Mesenchymal stem cell (in vitro differentiated cells and primary cell): ENCODE measurements around the gene FUBP3.

Experiments
- DNase-seq: peaks from one replicate; pipeline ENCODE4 v3.0.0-alpha.2; 2013
- H2AFZ ChIP-seq: one replicate; pipeline ENCODE4 v1.6.1; 2013; ENCODE audit warnings: low read depth, mild to moderate bottlenecking, control low read depth, inconsistent platforms, low read length, moderate library complexity
- H2AK5ac ChIP-seq: 2 replicates; pipeline ENCODE4 v1.6.1; 2013; ENCODE audit warnings: low read length, moderate library complexity, mild to moderate bottlenecking, inconsistent platforms; ENCODE audit not compliant: severe bottlenecking
- H2BK120ac ChIP-seq: one replicate; pipeline ENCODE4 v1.6.1; 2013; ENCODE audit warnings: low read depth, mild to moderate bottlenecking, inconsistent platforms, low read length, moderate library complexity
- H2BK12ac ChIP-seq, 2 experiments: one replicate each; pipeline ENCODE4 v1.6.1; 2013; ENCODE audit warnings: inconsistent platforms in 2 of 2, low read length in 2 of 2, mild to moderate bottlenecking in 2 of 2, moderate library complexity in 2 of 2, control low read depth in 1 of 2
- H2BK15ac ChIP-seq: one replicate; pipeline ENCODE4 v1.6.1; 2013; ENCODE audit warnings: mild to moderate bottlenecking, low read depth, inconsistent platforms; ENCODE audit not compliant: poor library complexity, severe bottlenecking
- H2BK5ac ChIP-seq: 2 replicates; pipeline ENCODE4 v1.6.1; 2013; ENCODE audit warnings: low read depth, mild to moderate bottlenecking, low read length, control low read depth, inconsistent platforms; ENCODE audit not compliant: poor library complexity, severe bottlenecking
- H3K14ac ChIP-seq, 2 experiments: one replicate each; pipeline ENCODE4 v1.6.1; 2013; ENCODE audit warnings: inconsistent platforms in 2 of 2, low read length in 2 of 2, control low read depth in 1 of 2, mild to moderate bottlenecking in 1 of 2, moderate library complexity in 1 of 2
- H3K18ac ChIP-seq, 2 experiments: one replicate each; pipeline ENCODE4 v1.6.1; 2013; ENCODE audit warnings: inconsistent platforms in 2 of 2, low read length in 2 of 2, control low read depth in 1 of 2, low read depth in 1 of 2, mild to moderate bottlenecking in 1 of 2
- H3K23ac ChIP-seq, 2 experiments: one replicate each; pipeline ENCODE4 v1.6.1; 2013; ENCODE audit warnings: inconsistent platforms in 2 of 2, low read length in 2 of 2, mild to moderate bottlenecking in 2 of 2, moderate library complexity in 2 of 2, control low read depth in 1 of 2
- H3K27ac ChIP-seq: 2 replicates; pipeline ENCODE4 v1.5.1; 2013; ENCODE audit warnings: mild to moderate bottlenecking, moderate library complexity, low read length, control low read depth, inconsistent platforms; ENCODE audit not compliant: poor library complexity, severe bottlenecking
- H3K27me3 ChIP-seq, 2 experiments: 2 replicates each; pipeline versions ENCODE4 v1.6.1 to v1.7.0; 2013; ENCODE audit warnings: low read length in 2 of 2, mild to moderate bottlenecking in 2 of 2, moderate library complexity in 2 of 2, control low read depth in 1 of 2, inconsistent platforms in 1 of 2; ENCODE audit not compliant: control insufficient read depth in 1 of 2, insufficient read depth in 1 of 2
- H3K36me3 ChIP-seq, 2 experiments: 2 replicates each; pipeline versions ENCODE4 v1.6.1 to v1.7.0; 2013; ENCODE audit warnings: low read length in 2 of 2, control low read depth in 1 of 2, inconsistent platforms in 1 of 2, low read depth in 1 of 2, mild to moderate bottlenecking in 1 of 2; ENCODE audit not compliant: insufficient read depth in 2 of 2, control insufficient read depth in 1 of 2
- H3K4ac ChIP-seq, 2 experiments: one replicate each; pipeline ENCODE4 v1.6.1; 2013; ENCODE audit warnings: inconsistent platforms in 2 of 2, low read length in 2 of 2, mild to moderate bottlenecking in 2 of 2, moderate library complexity in 2 of 2, control low read depth in 1 of 2, low read depth in 1 of 2
- H3K4me1 ChIP-seq: 2 replicates; pipeline ENCODE4 v1.6.1; 2013; ENCODE audit warnings: low read depth, low read length, control low read depth; ENCODE audit not compliant: control insufficient read depth, insufficient read depth
- H3K4me2 ChIP-seq: 2 replicates; pipeline ENCODE4 v1.6.1; 2013; ENCODE audit warnings: low read length, mild to moderate bottlenecking, inconsistent platforms; ENCODE audit not compliant: poor library complexity, severe bottlenecking
- H3K4me3 ChIP-seq, 2 experiments: 2 replicates each; pipeline versions ENCODE4 v1.5.1 to v1.7.0; 2013; ENCODE audit warnings: low read length in 2 of 2, mild to moderate bottlenecking in 2 of 2, control low read depth in 1 of 2, low read depth in 1 of 2; ENCODE audit not compliant: insufficient read depth in 1 of 2
- H3K79me1 ChIP-seq: replicated peaks from 2 replicates; pipeline ENCODE4 v1.6.1; 2013; ENCODE audit warnings: mild to moderate bottlenecking, control low read depth, low read length, inconsistent platforms; ENCODE audit not compliant: poor library complexity, severe bottlenecking
- H3K9ac ChIP-seq: 2 replicates; pipeline ENCODE4 v1.7.0; 2013; ENCODE audit warnings: mild to moderate bottlenecking, low read length, moderate library complexity
- H3K9me3 ChIP-seq: 2 replicates; pipeline ENCODE4 v1.7.0; 2013; ENCODE audit warnings: mild to moderate bottlenecking, low read length; ENCODE audit not compliant: control insufficient read depth
- H4K8ac ChIP-seq: one replicate; pipeline ENCODE4 v1.6.1; 2013; ENCODE audit warnings: inconsistent platforms, mild to moderate bottlenecking, low read length, moderate library complexity
- H4K91ac ChIP-seq: one replicate; pipeline ENCODE4 v1.6.1; 2013; ENCODE audit warnings: mild to moderate bottlenecking, low read length, inconsistent platforms
- WGBS: methylation state at CpG from one replicate; pipeline ENCODE4 v1.1.7; 2013; ENCODE audit warnings: mixed read lengths; 5-methylcytosine and 5-hydroxymethylcytosine counted together

FUBP3 gene

GRCh38 chr9:130634801-130635200 is 55.4 kb downstream of the FUBP3 start:
- Histone ChIP-seq H4K91ac (no peak overlapping the region), H3K4me3 (no peak overlapping the region), H2BK12ac (no peak overlapping the region), H3K27me3 (no peaks in the 10 kb centered on the region), H3K36me3 (peaks cover 85 to 89% of the 10 kb centered on the region in 2 experiments), H2BK5ac (no peak overlapping the region), H3K4me1 (no peaks in the 10 kb centered on the region), H3K23ac (no peak overlapping the region), H3K9me3 (no peaks in the 10 kb centered on the region), H2BK15ac (no peak overlapping the region), H3K79me1 (peaks cover 23% of the 10 kb centered on the region), H3K14ac (no peak overlapping the region), H3K4ac (no peak overlapping the region), H3K18ac (no peak overlapping the region), H4K8ac (no peak overlapping the region), H2AFZ (no peak overlapping the region), H3K4me2 (no peak overlapping the region), H3K9ac (no peak overlapping the region), H2BK120ac (no peak overlapping the region), H3K27ac (no peak overlapping the region), H2AK5ac (no peak overlapping the region)
- 96% methylated on average over 8 of the region's 8 CpGs for WGBS
- no peak for DNase-seq

DNA sequence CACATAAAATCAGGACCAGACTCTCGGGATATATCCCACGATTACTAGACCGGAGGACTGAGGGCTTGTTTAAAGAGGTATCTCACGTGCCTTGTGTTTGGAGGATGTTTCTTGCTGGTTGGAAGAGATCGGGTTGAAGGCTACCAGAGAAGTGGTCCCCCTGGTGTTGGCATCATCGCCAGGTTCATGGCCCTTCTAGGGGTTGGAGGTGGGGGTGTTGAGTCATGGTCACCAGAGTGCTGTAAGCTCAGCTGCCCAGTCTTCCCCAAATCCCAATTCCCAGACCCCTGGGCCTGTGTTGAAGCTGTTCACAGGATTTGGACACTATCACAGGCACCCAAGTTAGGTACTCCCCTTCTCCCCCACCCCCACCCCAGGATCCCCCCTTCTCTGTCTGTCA is 55.9 kb downstream of the FUBP3 start:
- no peak overlapping the region for H2AFZ ChIP-seq
- no peak overlapping the region for H3K27ac ChIP-seq
- peaks cover 83 to 84% of the 10 kb centered on the region in 2 experiments for H3K36me3 ChIP-seq
- no peak overlapping the region for H3K23ac ChIP-seq
- no peak overlapping the region for H2BK120ac ChIP-seq
- no peaks in the 10 kb centered on the region for H3K27me3 ChIP-seq
- H3K14ac ChIP-seq: no peak overlapping the region
- 98% methylated on average over 6 of the region's 6 CpGs for WGBS
- H2AK5ac ChIP-seq: no peak overlapping the region
- H3K4ac ChIP-seq: no peak overlapping the region
- H3K18ac ChIP-seq: no peak overlapping the region
- no peak overlapping the region for H2BK5ac ChIP-seq
- no peak overlapping the region for H3K9ac ChIP-seq
- H2BK12ac ChIP-seq: no peak overlapping the region
- DNase-seq: no peak
- no peak overlapping the region for H3K4me3 ChIP-seq
- H3K4me2 ChIP-seq: no peak overlapping the region
- H3K4me1 ChIP-seq: no peaks in the 10 kb centered on the region
- no peak overlapping the region for H2BK15ac ChIP-seq
- H3K9me3 ChIP-seq: no peaks in the 10 kb centered on the region
- no peak overlapping the region for H4K8ac ChIP-seq
- H3K79me1 ChIP-seq: peaks cover 20% of the 10 kb centered on the region
- H4K91ac ChIP-seq: no peak overlapping the region

DNA sequence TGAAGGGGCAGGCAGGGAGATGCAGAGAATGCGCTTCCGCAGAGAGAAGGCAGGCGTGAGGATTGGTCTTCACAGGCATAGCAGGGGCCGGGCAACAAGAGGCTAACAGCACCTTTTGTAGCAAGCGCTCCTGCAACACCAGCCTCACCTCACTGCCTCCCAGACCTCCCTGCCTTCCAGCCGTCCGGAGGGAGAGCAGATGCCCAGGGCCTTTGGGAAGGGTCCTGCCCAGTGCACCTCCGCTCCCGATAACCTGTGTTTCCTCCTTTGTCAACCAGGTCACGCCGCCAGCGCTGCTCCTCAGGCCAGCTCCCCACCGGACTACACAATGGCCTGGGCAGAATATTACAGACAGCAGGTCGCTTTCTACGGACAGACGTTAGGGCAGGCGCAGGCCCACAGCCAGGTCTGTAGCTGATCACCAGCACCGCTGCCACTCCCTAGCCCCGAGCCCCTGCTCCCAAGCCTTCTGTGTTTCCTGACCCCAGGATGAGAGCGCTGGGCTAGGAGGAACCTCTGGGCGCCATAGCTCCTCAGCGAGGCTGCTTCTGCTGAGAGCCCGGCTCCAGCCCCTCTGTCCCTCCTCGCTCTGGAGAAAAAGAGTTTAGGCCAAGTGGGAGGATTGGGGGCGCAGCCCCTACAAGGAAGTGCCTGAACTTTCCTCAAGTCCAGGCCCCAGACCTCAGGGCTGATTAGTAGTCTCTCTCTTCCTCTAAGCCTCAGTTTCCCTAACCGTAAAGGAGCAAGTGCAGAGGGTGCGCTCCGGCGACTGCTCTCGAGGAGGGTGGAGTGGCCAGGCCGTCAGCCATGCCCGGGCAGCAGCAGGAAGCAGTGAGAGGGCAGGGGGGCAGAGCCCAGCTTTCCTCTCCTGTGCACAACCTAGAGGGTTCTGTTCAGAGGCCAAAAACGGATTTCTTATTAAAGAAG is 56.6 kb downstream of the FUBP3 start:
- Histone ChIP-seq H2BK5ac (no peak overlapping the region), H4K91ac (no peak overlapping the region), H3K4me3 (no peak overlapping the region), H3K36me3 (peaks cover 76 to 77% of the 10 kb centered on the region in 2 experiments), H3K14ac (no peak overlapping the region), H2BK120ac (no peak overlapping the region), H3K4ac (no peak overlapping the region), H3K79me1 (peaks cover 14% of the 10 kb centered on the region), H4K8ac (no peak overlapping the region), H2BK12ac (no peak overlapping the region), H3K4me1 (no peaks in the 10 kb centered on the region), H3K9ac (no peak overlapping the region), H2AFZ (no peak overlapping the region), H3K27me3 (no peaks in the 10 kb centered on the region), H2AK5ac (no peak overlapping the region), H3K9me3 (no peaks in the 10 kb centered on the region), H2BK15ac (no peak overlapping the region), H3K27ac (no peak overlapping the region), H3K23ac (no peak overlapping the region), H3K4me2 (no peak overlapping the region), H3K18ac (no peak overlapping the region)
- DNase-seq: no peak
- 97% methylated on average over 33 of the region's 33 CpGs for WGBS

- Histone ChIP-seq H2BK12ac (no peak overlapping the region), H3K4me2 (no peak overlapping the region), H2AK5ac (no peak overlapping the region), H3K23ac (no peak overlapping the region), H3K4me3 (no peak overlapping the region), H3K9me3 (no peaks in the 10 kb centered on the region), H2BK120ac (no peak overlapping the region), H3K14ac (no peak overlapping the region), H3K9ac (no peak overlapping the region), H3K4me1 (no peaks in the 10 kb centered on the region), H4K91ac (no peak overlapping the region), H3K79me1 (peaks cover 11% of the 10 kb centered on the region), H3K36me3 (peaks cover 70% of the 10 kb centered on the region in 2 experiments), H3K27me3 (no peaks in the 10 kb centered on the region), H3K27ac (no peak overlapping the region), H2AFZ (no peak overlapping the region), H2BK5ac (no peak overlapping the region), H3K18ac (no peak overlapping the region), H4K8ac (no peak overlapping the region), H2BK15ac (no peak overlapping the region), H3K4ac (no peak overlapping the region)
- WGBS: 94% methylated on average over 8 of the region's 9 CpGs
- no peak for DNase-seq
These were observed 57.3 kb downstream of the FUBP3 start for GRCh38 chr9:130636648-130637020.
